ENCODE measurements around the gene PPM1H. TPM values are rescaled to one million over a fixed set of nuclear protein-coding genes. Genes with fewer than 3 reads are reported as not detected.
"Not testable (repeated sequence)": the region's sequence is repeated elsewhere in the genome, so short reads cannot be mapped to it uniquely, and the experiment has no call there.

Gene PPM1H
- total RNA-seq, 1 donor from 2014 or later: not detected

- Mint-ChIP-seq H3K4me3 (ENCODE audit: low read depth) (no peak overlapping the region), H3K9me3 (no peaks in the 10 kb centered on the region), H3K36me3 (ENCODE audit: low read depth) (no peaks in the 10 kb centered on the region), H3K27ac (no peak overlapping the region), H3K27me3 (ENCODE audit: low read depth) (peaks cover 4% of the 10 kb centered on the region), H3K4me1 (ENCODE audit: low read depth) (no peaks in the 10 kb centered on the region)
- DNase-seq (ENCODE audit: low spot score): no peak
- intact Hi-C loops (cut with micrococcal nuclease): no loop called here
Measured at GRCh38 chr12:62833634-62834033, 101.3 kb downstream of the PPM1H start.

- Mint-ChIP-seq H3K36me3 (ENCODE audit: low read depth) (no peaks in the 10 kb centered on the region), H3K4me1 (ENCODE audit: low read depth) (no peaks in the 10 kb centered on the region), H3K27ac (no peak overlapping the region), H3K4me3 (ENCODE audit: low read depth) (no peak overlapping the region), H3K9me3 (no peaks in the 10 kb centered on the region), H3K27me3 (ENCODE audit: low read depth) (peaks cover 4% of the 10 kb centered on the region)
- intact Hi-C loops (cut with micrococcal nuclease): no loop called here
- no peak for DNase-seq (ENCODE audit: low spot score)
Measured at GRCh38 chr12:62832558-62832957, 102.4 kb downstream of the PPM1H start.

GRCh38 chr12:62832027-62832426 lies 102.9 kb downstream of the PPM1H start:
- no peaks in the 10 kb centered on the region for H3K36me3 Mint-ChIP-seq (ENCODE audit: low read depth)
- intact Hi-C loops (cut with micrococcal nuclease): no loop called here
- H3K27ac Mint-ChIP-seq: no peak overlapping the region
- H3K4me3 Mint-ChIP-seq (ENCODE audit: low read depth): no peak overlapping the region
- H3K27me3 Mint-ChIP-seq (ENCODE audit: low read depth): peaks cover 2% of the 10 kb centered on the region
- no peak for DNase-seq (ENCODE audit: low spot score)
- no peaks in the 10 kb centered on the region for H3K9me3 Mint-ChIP-seq
- H3K4me1 Mint-ChIP-seq (ENCODE audit: low read depth): no peaks in the 10 kb centered on the region

- intact Hi-C loops (cut with micrococcal nuclease): no loop called here
- peaks cover 8% of the 10 kb centered on the region for H3K27me3 Mint-ChIP-seq (ENCODE audit: low read depth)
- no peaks in the 10 kb centered on the region for H3K4me1 Mint-ChIP-seq (ENCODE audit: low read depth)
- H3K4me3 Mint-ChIP-seq (ENCODE audit: low read depth): no peak overlapping the region
- DNase-seq (ENCODE audit: low spot score): no peak
- no peaks in the 10 kb centered on the region for H3K9me3 Mint-ChIP-seq
- no peaks in the 10 kb centered on the region for H3K36me3 Mint-ChIP-seq (ENCODE audit: low read depth)
- no peak overlapping the region for H3K27ac Mint-ChIP-seq
Measured at GRCh38 chr12:62827855-62828254, 107.1 kb downstream of the PPM1H start.

GRCh38 chr12:62827042-62827441 lies 107.9 kb downstream of the PPM1H start:
- Mint-ChIP-seq H3K36me3 (ENCODE audit: low read depth) (no peaks in the 10 kb centered on the region), H3K27me3 (ENCODE audit: low read depth) (peaks cover 15% of the 10 kb centered on the region), H3K9me3 (no peaks in the 10 kb centered on the region), H3K4me1 (ENCODE audit: low read depth) (no peaks in the 10 kb centered on the region), H3K4me3 (ENCODE audit: low read depth) (no peak overlapping the region), H3K27ac (no peak overlapping the region)
- intact Hi-C loops (cut with micrococcal nuclease): no loop called here
- no peak for DNase-seq (ENCODE audit: low spot score)

- Mint-ChIP-seq H3K27ac (no peak overlapping the region), H3K9me3 (no peaks in the 10 kb centered on the region), H3K36me3 (ENCODE audit: low read depth) (no peaks in the 10 kb centered on the region), H3K4me1 (ENCODE audit: low read depth) (peaks cover 6% of the 10 kb centered on the region), H3K27me3 (ENCODE audit: low read depth) (peaks cover 33% of the 10 kb centered on the region), H3K4me3 (ENCODE audit: low read depth) (no peak overlapping the region)
- intact Hi-C loops (cut with micrococcal nuclease): loop anchor here (10.0 kb wide), 1 partner anchor 117 kb away; the partner anchor contains the start of gene PPM1H
- no peak for DNase-seq (ENCODE audit: low spot score)
Measured at GRCh38 chr12:62817556-62818271, 117.2 kb downstream of the PPM1H start.

- no peaks in the 10 kb centered on the region for H3K36me3 Mint-ChIP-seq (ENCODE audit: low read depth)
- H3K27ac Mint-ChIP-seq: no peak overlapping the region
- intact Hi-C loops (cut with micrococcal nuclease): loop anchor here (5.0 to 10.0 kb wide), 2 partner anchors 121 to 377 kb away; partner anchors contain the start of gene PPM1H
- no peak for DNase-seq (ENCODE audit: low spot score)
- peaks cover 14% of the 10 kb centered on the region for H3K4me1 Mint-ChIP-seq (ENCODE audit: low read depth)
- H3K9me3 Mint-ChIP-seq: no peaks in the 10 kb centered on the region
- H3K27me3 Mint-ChIP-seq (ENCODE audit: low read depth): peaks cover 31% of the 10 kb centered on the region
- H3K4me3 Mint-ChIP-seq (ENCODE audit: low read depth): no peak overlapping the region
Measured at GRCh38 chr12:62814243-62814642, 120.7 kb downstream of the PPM1H start.

GRCh38 chr12:62813031-62813829 lies 121.7 kb downstream of the PPM1H start:
- DNase-seq (ENCODE audit: low spot score): peak; percentile 10
- intact Hi-C loops (cut with micrococcal nuclease): loop anchor here (5.0 to 10.0 kb wide), 2 partner anchors 122 to 376 kb away; partner anchors contain the start of gene PPM1H
- H3K9me3 Mint-ChIP-seq: no peaks in the 10 kb centered on the region
- H3K4me3 Mint-ChIP-seq (ENCODE audit: low read depth): no peak overlapping the region
- H3K27me3 Mint-ChIP-seq (ENCODE audit: low read depth): peaks cover 28% of the 10 kb centered on the region
- no peak overlapping the region for H3K27ac Mint-ChIP-seq
- H3K36me3 Mint-ChIP-seq (ENCODE audit: low read depth): no peaks in the 10 kb centered on the region
- peaks cover 20% of the 10 kb centered on the region for H3K4me1 Mint-ChIP-seq (ENCODE audit: low read depth)

- not testable (repeated sequence) for H3K36me3 Mint-ChIP-seq (ENCODE audit: low read depth); H3K9me3 Mint-ChIP-seq; H3K27ac Mint-ChIP-seq; H3K4me3 Mint-ChIP-seq (ENCODE audit: low read depth); DNase-seq (ENCODE audit: low spot score)
- intact Hi-C loops (cut with micrococcal nuclease): loop anchor here (5.0 to 10.0 kb wide), 2 partner anchors 123 to 374 kb away; partner anchors contain the start of gene PPM1H
- Mint-ChIP-seq H3K27me3 (ENCODE audit: low read depth) (peaks cover 25% of the 10 kb centered on the region), H3K4me1 (ENCODE audit: low read depth) (peaks cover 26% of the 10 kb centered on the region)
Measured at GRCh38 chr12:62811481-62811880, 123.5 kb downstream of the PPM1H start.

GRCh38 chr12:62808166-62808879 lies 126.6 kb downstream of the PPM1H start:
- H3K27me3 Mint-ChIP-seq (ENCODE audit: low read depth): peaks cover 30% of the 10 kb centered on the region
- H3K4me1 Mint-ChIP-seq (ENCODE audit: low read depth): peaks cover 26% of the 10 kb centered on the region
- no peak overlapping the region for H3K27ac Mint-ChIP-seq
- no peak overlapping the region for H3K4me3 Mint-ChIP-seq (ENCODE audit: low read depth)
- H3K36me3 Mint-ChIP-seq (ENCODE audit: low read depth): no peaks in the 10 kb centered on the region
- intact Hi-C loops (cut with micrococcal nuclease): loop anchor here (1.0 to 2.0 kb wide), 2 partner anchors 82 to 204 kb away; no protein-coding TSS in a partner anchor
- DNase-seq (ENCODE audit: low spot score): no peak
- H3K9me3 Mint-ChIP-seq: no peaks in the 10 kb centered on the region

- no peak for DNase-seq (ENCODE audit: low spot score)
- Mint-ChIP-seq H3K36me3 (ENCODE audit: low read depth) (no peaks in the 10 kb centered on the region), H3K27ac (no peak overlapping the region), H3K4me3 (ENCODE audit: low read depth) (no peak overlapping the region), H3K27me3 (ENCODE audit: low read depth) (peaks cover 34% of the 10 kb centered on the region), H3K9me3 (no peaks in the 10 kb centered on the region), H3K4me1 (ENCODE audit: low read depth) (peaks cover 15% of the 10 kb centered on the region)
- intact Hi-C loops (cut with micrococcal nuclease): no loop called here
Measured at GRCh38 chr12:62806893-62807292, 128.1 kb downstream of the PPM1H start.

GRCh38 chr12:62806244-62806836 lies 128.6 kb downstream of the PPM1H start:
- H3K27me3 Mint-ChIP-seq (ENCODE audit: low read depth): peaks cover 34% of the 10 kb centered on the region
- intact Hi-C loops (cut with micrococcal nuclease): no loop called here

More at GRCh38 chr12:62806244-62806836, 128.6 kb downstream of the PPM1H start:
- no peak for DNase-seq (ENCODE audit: low spot score)
- Mint-ChIP-seq H3K27ac (no peak overlapping the region), H3K36me3 (ENCODE audit: low read depth) (no peaks in the 10 kb centered on the region), H3K9me3 (no peaks in the 10 kb centered on the region), H3K4me3 (ENCODE audit: low read depth) (no peak overlapping the region), H3K4me1 (ENCODE audit: low read depth) (peaks cover 15% of the 10 kb centered on the region)
